ENCODE measurements around the gene PREP.
"Not testable (repeated sequence)": the region's sequence is repeated elsewhere in the genome, so short reads cannot be mapped to it uniquely, and the experiment has no call there.

PREP gene

GRCh38 chr6:105345506-105345905 is 57.4 kb downstream of the PREP start:
- no peak for DNase-seq (ENCODE audit: low read depth)

- no peak for DNase-seq (ENCODE audit: low read depth)
These were observed 58.0 kb downstream of the PREP start for GRCh38 chr6:105344881-105345370.

GRCh38 chr6:105338350-105338983 is 64.4 kb downstream of the PREP start:
- not testable (repeated sequence) for DNase-seq (ENCODE audit: low read depth)

GRCh38 chr6:105336986-105337385 is 65.9 kb downstream of the PREP start:
- DNase-seq (ENCODE audit: low read depth) = no peak

GRCh38 chr6:105332576-105332975 is 70.3 kb downstream of the PREP start:
- no peak for DNase-seq (ENCODE audit: low read depth)

- DNase-seq (ENCODE audit: low read depth) = no peak
These were observed 71.0 kb downstream of the PREP start for GRCh38 chr6:105331927-105332326.

- no peak for DNase-seq (ENCODE audit: low read depth)
These were observed 72.0 kb downstream of the PREP start for GRCh38 chr6:105330913-105331312.

- no peak for DNase-seq (ENCODE audit: low read depth)
These were observed 72.5 kb downstream of the PREP start for GRCh38 chr6:105330364-105330763.

GRCh38 chr6:105326833-105327770 is 75.8 kb downstream of the PREP start:
- no peak for DNase-seq (ENCODE audit: low read depth)

- DNase-seq (ENCODE audit: low read depth) = no peak
These were observed 76.7 kb downstream of the PREP start for GRCh38 chr6:105326216-105326615.

- no peak for DNase-seq (ENCODE audit: low read depth)
These were observed 78.4 kb downstream of the PREP start for GRCh38 chr6:105324386-105324950.

GRCh38 chr6:105322499-105323225 is 80.2 kb downstream of the PREP start:
- no peak for DNase-seq (ENCODE audit: low read depth)

GRCh38 chr6:105321728-105322127 is 81.2 kb downstream of the PREP start:
- DNase-seq (ENCODE audit: low read depth) = no peak

GRCh38 chr6:105321207-105321606 is 81.7 kb downstream of the PREP start:
- DNase-seq (ENCODE audit: low read depth) = no peak

- no peak for DNase-seq (ENCODE audit: low read depth)
These were observed 82.1 kb downstream of the PREP start for GRCh38 chr6:105320765-105321164.

GRCh38 chr6:105320271-105320670 is 82.6 kb downstream of the PREP start:
- DNase-seq (ENCODE audit: low read depth) = no peak

- no peak for DNase-seq (ENCODE audit: low read depth)
These were observed 83.6 kb downstream of the PREP start for GRCh38 chr6:105319331-105319730.

GRCh38 chr6:105318660-105319059 is 84.2 kb downstream of the PREP start:
- no peak for DNase-seq (ENCODE audit: low read depth)

- DNase-seq (ENCODE audit: low read depth) = no peak
These were observed 85.0 kb downstream of the PREP start for GRCh38 chr6:105317607-105318533.

GRCh38 chr6:105313211-105313610 is 89.7 kb downstream of the PREP start:
- no peak for DNase-seq (ENCODE audit: low read depth)

GRCh38 chr6:105310947-105311346 is 91.9 kb downstream of the PREP start:
- DNase-seq (ENCODE audit: low read depth) = no peak
